ENCODE results near the gene CAMK2G. TPM values are rescaled to one million over a fixed set of nuclear protein-coding genes. Genes with fewer than 3 reads are reported as not detected.

The CAMK2G gene
- total and polyA plus RNA-seq, 2 experiments from 2014 or later: 30.6 to 34.1 TPM

DNA sequence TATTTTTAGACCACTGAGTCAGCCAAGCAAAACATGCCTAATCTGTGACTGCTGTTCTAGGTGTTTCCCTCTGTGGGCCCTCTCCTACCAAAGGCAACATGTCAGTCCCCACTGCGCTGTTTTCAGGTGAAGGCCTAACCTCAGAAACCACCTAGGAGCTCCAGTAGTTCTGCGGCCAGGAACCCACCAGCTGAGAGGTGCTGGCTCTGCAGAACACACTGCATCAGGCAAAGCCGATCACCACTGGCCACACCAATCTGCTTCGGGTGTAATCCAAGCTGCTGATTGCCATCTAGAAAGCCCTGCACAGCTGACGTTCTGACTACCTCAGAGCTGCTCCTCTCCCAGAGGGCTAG, 14.9 kb downstream of the CAMK2G start:
- Histone ChIP-seq H3K36me3 (ENCODE audit: insufficient read depth) (no peaks in the 10 kb centered on the region; the same call in 1 of the 2 replicates), H3K9me2 (ENCODE audit: insufficient read depth) (no peaks in the 10 kb centered on the region), H3K4me1 (ENCODE audit: insufficient read depth) (peaks cover 10% of the 10 kb centered on the region; the same call in 1 of the 2 replicates), H3K79me2 (replicated peaks; ENCODE audit: insufficient read depth) (peaks cover 37% of the 10 kb centered on the region), H3K4me3 (no peak overlapping the region), H3F3A (replicated peaks; ENCODE audit: low read depth) (no peaks in the 10 kb centered on the region; the same call in 1 of the 2 replicates), H3K4me2 (no peak overlapping the region), H2AFZ (no peak overlapping the region), H3K27me3 (ENCODE audit: insufficient read depth) (no peaks in the 10 kb centered on the region), H4K20me1 (replicated peaks; ENCODE audit: insufficient read depth) (peaks cover 30% of the 10 kb centered on the region), H3K27ac (ENCODE audit: low read depth) (no peak overlapping the region)
- H3K4me3 Mint-ChIP-seq: no peak overlapping the region
- DNase-seq (ENCODE audit: low spot score): no peak
- no peaks in the 10 kb centered on the region for H3K27me3 Mint-ChIP-seq (ENCODE audit: insufficient read depth, low read depth, poor library complexity)
- H3K36me3 Mint-ChIP-seq (ENCODE audit: low read depth): peaks cover 34% of the 10 kb centered on the region
- ATAC-seq: no peak
- peaks cover 34% of the 10 kb centered on the region for H3K4me1 Mint-ChIP-seq
- no peaks in the 10 kb centered on the region for H3K9me3 Mint-ChIP-seq
- TF ChIP-seq STAT1 (IDR thresholded peaks at IDR 0.05; ENCODE audit: unreplicated experiment) (no peak), NANOG (IDR thresholded peaks at IDR 0.05; ENCODE audit: borderline replicate concordance) (no peak), EZH2phosphoT487 (IDR thresholded peaks at IDR 0.05; ENCODE audit: unreplicated experiment) (no peak)
- no peak overlapping the region for H3K27ac Mint-ChIP-seq

DNA sequence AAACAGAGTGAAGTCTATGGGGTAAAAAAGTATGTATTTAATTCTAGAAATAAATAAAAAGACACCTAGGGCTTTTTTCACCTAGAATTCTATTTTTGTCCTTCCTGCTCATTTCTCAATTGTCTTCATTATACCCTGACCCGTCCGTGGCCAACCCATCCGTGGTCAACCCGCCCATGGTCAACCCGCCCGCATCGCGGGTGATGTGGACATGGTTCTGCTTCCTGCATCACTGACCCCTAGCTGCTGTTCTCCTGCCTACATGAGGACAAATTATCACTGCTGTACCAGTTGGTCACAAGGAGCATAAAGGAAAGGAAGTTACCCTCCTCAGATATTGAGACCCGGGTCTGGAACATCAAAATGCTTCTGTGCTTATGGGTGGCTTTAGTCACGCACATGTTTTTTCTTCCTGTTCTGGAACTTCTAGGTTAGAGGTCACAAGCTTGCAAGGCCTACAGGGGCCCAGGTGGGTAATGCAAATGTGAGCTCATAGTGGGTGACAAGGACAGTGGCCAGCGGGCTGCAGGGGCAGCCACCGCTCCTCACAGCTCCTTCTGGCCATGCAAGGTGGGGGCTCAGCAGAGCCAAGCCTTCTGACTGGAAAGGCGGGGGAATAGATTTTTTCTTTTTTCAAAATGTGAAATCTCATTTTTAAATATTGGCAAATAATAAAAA, 15.5 kb downstream of the CAMK2G start:
- H3K9me2 ChIP-seq (ENCODE audit: insufficient read depth): no peaks in the 10 kb centered on the region
- DNase-seq (ENCODE audit: low spot score) (no peak), ATAC-seq (no peak)
- peaks cover 30% of the 10 kb centered on the region for H4K20me1 ChIP-seq (replicated peaks; ENCODE audit: insufficient read depth)
- no peak overlapping the region for H3K4me3 ChIP-seq
- no peak overlapping the region for H3K4me3 Mint-ChIP-seq
- peaks cover 36% of the 10 kb centered on the region for H3K4me1 Mint-ChIP-seq
- no peak overlapping the region for H3K27ac Mint-ChIP-seq
- H3K36me3 Mint-ChIP-seq (ENCODE audit: low read depth): peaks cover 32% of the 10 kb centered on the region
- no peaks in the 10 kb centered on the region; the same call in 1 of the 2 replicates for H3F3A ChIP-seq (replicated peaks; ENCODE audit: low read depth)
- H3K9me3 Mint-ChIP-seq: no peaks in the 10 kb centered on the region
- no peak overlapping the region for H2AFZ ChIP-seq
- H3K36me3 ChIP-seq (ENCODE audit: insufficient read depth): no peaks in the 10 kb centered on the region; the same call in 1 of the 2 replicates
- H3K27ac ChIP-seq (ENCODE audit: low read depth): no peak overlapping the region
- H3K4me1 ChIP-seq (ENCODE audit: insufficient read depth): peaks cover 10% of the 10 kb centered on the region; the same call in 1 of the 2 replicates
- peaks cover 32% of the 10 kb centered on the region for H3K79me2 ChIP-seq (replicated peaks; ENCODE audit: insufficient read depth)
- no peak overlapping the region for H3K4me2 ChIP-seq
- no peaks in the 10 kb centered on the region for H3K27me3 Mint-ChIP-seq (ENCODE audit: insufficient read depth, low read depth, poor library complexity)
- H3K27me3 ChIP-seq (ENCODE audit: insufficient read depth): no peaks in the 10 kb centered on the region
- TF ChIP-seq EZH2phosphoT487 (IDR thresholded peaks at IDR 0.05; ENCODE audit: unreplicated experiment) (no peak), JUNB (IDR thresholded peaks at IDR 0.05; ENCODE audit: unreplicated experiment) (no peak), CREB1 (CRISPR knock-in tag; IDR thresholded peaks at IDR 0.05; ENCODE audit: low read depth) (no peak), EZH2 (IDR thresholded peaks at IDR 0.05; ENCODE audit: low read depth, unreplicated experiment) (no peak), ZNF114 (CRISPR knock-in tag; IDR thresholded peaks at IDR 0.05) (no peak), STAT1 (IDR thresholded peaks at IDR 0.05; ENCODE audit: unreplicated experiment) (no peak)
- TF ChIP-seq, protein P1, sequence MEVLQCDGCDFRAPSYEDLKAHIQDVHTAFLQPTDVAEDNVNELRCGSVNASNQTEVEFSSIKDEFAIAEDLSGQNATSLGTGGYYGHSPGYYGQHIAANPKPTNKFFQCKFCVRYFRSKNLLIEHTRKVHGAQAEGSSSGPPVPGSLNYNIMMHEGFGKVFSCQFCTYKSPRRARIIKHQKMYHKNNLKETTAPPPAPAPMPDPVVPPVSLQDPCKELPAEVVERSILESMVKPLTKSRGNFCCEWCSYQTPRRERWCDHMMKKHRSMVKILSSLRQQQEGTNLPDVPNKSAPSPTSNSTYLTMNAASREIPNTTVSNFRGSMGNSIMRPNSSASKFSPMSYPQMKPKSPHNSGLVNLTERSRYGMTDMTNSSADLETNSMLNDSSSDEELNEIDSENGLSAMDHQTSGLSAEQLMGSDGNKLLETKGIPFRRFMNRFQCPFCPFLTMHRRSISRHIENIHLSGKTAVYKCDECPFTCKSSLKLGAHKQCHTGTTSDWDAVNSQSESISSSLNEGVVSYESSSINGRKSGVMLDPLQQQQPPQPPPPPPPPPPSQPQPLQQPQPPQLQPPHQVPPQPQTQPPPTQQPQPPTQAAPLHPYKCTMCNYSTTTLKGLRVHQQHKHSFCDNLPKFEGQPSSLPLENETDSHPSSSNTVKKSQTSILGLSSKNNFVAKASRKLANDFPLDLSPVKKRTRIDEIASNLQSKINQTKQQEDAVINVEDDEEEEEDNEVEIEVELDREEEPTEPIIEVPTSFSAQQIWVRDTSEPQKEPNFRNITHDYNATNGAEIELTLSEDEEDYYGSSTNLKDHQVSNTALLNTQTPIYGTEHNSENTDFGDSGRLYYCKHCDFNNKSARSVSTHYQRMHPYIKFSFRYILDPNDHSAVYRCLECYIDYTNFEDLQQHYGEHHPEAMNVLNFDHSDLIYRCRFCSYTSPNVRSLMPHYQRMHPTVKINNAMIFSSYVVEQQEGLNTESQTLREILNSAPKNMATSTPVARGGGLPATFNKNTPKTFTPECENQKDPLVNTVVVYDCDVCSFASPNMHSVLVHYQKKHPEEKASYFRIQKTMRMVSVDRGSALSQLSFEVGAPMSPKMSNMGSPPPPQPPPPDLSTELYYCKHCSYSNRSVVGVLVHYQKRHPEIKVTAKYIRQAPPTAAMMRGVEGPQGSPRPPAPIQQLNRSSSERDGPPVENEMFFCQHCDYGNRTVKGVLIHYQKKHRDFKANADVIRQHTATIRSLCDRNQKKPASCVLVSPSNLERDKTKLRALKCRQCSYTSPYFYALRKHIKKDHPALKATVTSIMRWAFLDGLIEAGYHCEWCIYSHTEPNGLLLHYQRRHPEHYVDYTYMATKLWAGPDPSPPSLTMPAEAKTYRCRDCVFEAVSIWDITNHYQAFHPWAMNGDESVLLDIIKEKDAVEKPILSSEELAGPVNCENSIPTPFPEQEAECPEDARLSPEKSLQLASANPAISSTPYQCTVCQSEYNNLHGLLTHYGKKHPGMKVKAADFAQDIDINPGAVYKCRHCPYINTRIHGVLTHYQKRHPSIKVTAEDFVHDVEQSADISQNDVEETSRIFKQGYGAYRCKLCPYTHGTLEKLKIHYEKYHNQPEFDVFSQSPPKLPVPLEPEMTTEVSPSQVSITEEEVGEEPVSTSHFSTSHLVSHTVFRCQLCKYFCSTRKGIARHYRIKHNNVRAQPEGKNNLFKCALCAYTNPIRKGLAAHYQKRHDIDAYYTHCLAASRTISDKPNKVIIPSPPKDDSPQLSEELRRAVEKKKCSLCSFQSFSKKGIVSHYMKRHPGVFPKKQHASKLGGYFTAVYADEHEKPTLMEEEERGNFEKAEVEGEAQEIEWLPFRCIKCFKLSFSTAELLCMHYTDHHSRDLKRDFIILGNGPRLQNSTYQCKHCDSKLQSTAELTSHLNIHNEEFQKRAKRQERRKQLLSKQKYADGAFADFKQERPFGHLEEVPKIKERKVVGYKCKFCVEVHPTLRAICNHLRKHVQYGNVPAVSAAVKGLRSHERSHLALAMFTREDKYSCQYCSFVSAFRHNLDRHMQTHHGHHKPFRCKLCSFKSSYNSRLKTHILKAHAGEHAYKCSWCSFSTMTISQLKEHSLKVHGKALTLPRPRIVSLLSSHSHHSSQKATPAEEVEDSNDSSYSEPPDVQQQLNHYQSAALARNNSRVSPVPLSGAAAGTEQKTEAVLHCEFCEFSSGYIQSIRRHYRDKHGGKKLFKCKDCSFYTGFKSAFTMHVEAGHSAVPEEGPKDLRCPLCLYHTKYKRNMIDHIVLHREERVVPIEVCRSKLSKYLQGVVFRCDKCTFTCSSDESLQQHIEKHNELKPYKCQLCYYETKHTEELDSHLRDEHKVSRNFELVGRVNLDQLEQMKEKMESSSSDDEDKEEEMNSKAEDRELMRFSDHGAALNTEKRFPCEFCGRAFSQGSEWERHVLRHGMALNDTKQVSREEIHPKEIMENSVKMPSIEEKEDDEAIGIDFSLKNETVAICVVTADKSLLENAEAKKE (CRISPR knock-in tag; IDR thresholded peaks at IDR 0.05): no peak
- TF ChIP-seq, protein P2, sequence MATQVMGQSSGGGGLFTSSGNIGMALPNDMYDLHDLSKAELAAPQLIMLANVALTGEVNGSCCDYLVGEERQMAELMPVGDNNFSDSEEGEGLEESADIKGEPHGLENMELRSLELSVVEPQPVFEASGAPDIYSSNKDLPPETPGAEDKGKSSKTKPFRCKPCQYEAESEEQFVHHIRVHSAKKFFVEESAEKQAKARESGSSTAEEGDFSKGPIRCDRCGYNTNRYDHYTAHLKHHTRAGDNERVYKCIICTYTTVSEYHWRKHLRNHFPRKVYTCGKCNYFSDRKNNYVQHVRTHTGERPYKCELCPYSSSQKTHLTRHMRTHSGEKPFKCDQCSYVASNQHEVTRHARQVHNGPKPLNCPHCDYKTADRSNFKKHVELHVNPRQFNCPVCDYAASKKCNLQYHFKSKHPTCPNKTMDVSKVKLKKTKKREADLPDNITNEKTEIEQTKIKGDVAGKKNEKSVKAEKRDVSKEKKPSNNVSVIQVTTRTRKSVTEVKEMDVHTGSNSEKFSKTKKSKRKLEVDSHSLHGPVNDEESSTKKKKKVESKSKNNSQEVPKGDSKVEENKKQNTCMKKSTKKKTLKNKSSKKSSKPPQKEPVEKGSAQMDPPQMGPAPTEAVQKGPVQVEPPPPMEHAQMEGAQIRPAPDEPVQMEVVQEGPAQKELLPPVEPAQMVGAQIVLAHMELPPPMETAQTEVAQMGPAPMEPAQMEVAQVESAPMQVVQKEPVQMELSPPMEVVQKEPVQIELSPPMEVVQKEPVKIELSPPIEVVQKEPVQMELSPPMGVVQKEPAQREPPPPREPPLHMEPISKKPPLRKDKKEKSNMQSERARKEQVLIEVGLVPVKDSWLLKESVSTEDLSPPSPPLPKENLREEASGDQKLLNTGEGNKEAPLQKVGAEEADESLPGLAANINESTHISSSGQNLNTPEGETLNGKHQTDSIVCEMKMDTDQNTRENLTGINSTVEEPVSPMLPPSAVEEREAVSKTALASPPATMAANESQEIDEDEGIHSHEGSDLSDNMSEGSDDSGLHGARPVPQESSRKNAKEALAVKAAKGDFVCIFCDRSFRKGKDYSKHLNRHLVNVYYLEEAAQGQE (IDR thresholded peaks at IDR 0.05; ENCODE audit: unreplicated experiment): no peak
- TF ChIP-seq, protein P3, sequence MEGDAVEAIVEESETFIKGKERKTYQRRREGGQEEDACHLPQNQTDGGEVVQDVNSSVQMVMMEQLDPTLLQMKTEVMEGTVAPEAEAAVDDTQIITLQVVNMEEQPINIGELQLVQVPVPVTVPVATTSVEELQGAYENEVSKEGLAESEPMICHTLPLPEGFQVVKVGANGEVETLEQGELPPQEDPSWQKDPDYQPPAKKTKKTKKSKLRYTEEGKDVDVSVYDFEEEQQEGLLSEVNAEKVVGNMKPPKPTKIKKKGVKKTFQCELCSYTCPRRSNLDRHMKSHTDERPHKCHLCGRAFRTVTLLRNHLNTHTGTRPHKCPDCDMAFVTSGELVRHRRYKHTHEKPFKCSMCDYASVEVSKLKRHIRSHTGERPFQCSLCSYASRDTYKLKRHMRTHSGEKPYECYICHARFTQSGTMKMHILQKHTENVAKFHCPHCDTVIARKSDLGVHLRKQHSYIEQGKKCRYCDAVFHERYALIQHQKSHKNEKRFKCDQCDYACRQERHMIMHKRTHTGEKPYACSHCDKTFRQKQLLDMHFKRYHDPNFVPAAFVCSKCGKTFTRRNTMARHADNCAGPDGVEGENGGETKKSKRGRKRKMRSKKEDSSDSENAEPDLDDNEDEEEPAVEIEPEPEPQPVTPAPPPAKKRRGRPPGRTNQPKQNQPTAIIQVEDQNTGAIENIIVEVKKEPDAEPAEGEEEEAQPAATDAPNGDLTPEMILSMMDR (conservative IDR thresholded peaks at IDR 0.05; ENCODE audit: low read depth in 2 of 2): no peak

Measured in GM23338 (cell line).